Measurements from ENCODE around the gene KLF4. TPM values are rescaled to one million over a fixed set of nuclear protein-coding genes. Genes with fewer than 3 reads are reported as not detected.

Gene KLF4
- total RNA-seq, 1 donor from 2014 or later, result 4.4 TPM

DNA sequence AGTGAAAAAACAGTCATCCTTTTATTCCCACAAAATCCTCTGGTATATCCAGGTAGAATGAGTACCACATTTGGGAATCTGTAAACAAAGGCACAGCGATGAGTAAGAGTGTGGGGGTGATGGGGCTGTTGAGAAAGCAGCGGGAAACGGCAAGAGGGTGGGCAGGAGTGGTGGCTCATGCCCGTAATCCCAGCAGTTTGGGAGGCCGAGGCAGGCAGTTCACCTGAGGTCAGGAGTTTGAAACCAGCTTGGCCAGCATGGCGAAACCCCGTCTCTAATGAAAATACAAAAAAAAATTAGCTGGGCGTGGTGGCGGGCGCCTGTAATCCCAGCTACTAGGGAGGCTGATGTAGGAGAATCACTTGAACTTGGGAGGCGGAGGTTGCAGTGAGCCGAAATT is 43.1 kb downstream of the KLF4 start:
- DNase-seq (ENCODE audit: low read depth) (no peak), FAIRE-seq (no peak)
- Histone ChIP-seq H3K36me3 (ENCODE audit: insufficient read depth, low read length) (no peaks in the 10 kb centered on the region), H3K9ac (ENCODE audit: low read length) (no peak overlapping the region), H2AFZ (ENCODE audit: low read depth, low read length) (no peak overlapping the region), H3K4me3 (ENCODE audit: insufficient read depth, low read depth, low read length) (no peak overlapping the region), H3K9me3 (ENCODE audit: insufficient read depth, low read depth, low read length) (no peaks in the 10 kb centered on the region), H3K79me2 (ENCODE audit: insufficient read depth, low read length) (no peaks in the 10 kb centered on the region), H3K4me2 (ENCODE audit: low read length) (no peak overlapping the region), H3K4me1 (ENCODE audit: insufficient read depth, low read length) (no peaks in the 10 kb centered on the region), H3K27me3 (ENCODE audit: insufficient read depth, low read length) (no peaks in the 10 kb centered on the region), H3K27ac (ENCODE audit: low read depth, low read length) (no peak overlapping the region), H4K20me1 (ENCODE audit: insufficient read depth, low read length) (no peaks in the 10 kb centered on the region)
- TF ChIP-seq, protein P1, sequence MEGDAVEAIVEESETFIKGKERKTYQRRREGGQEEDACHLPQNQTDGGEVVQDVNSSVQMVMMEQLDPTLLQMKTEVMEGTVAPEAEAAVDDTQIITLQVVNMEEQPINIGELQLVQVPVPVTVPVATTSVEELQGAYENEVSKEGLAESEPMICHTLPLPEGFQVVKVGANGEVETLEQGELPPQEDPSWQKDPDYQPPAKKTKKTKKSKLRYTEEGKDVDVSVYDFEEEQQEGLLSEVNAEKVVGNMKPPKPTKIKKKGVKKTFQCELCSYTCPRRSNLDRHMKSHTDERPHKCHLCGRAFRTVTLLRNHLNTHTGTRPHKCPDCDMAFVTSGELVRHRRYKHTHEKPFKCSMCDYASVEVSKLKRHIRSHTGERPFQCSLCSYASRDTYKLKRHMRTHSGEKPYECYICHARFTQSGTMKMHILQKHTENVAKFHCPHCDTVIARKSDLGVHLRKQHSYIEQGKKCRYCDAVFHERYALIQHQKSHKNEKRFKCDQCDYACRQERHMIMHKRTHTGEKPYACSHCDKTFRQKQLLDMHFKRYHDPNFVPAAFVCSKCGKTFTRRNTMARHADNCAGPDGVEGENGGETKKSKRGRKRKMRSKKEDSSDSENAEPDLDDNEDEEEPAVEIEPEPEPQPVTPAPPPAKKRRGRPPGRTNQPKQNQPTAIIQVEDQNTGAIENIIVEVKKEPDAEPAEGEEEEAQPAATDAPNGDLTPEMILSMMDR (IDR thresholded peaks at IDR 0.05; ENCODE audit: insufficient read depth, low read depth, low read length), result no peak
- no peak for TF ChIP-seq EZH2 (IDR thresholded peaks at IDR 0.05; ENCODE audit: insufficient read depth, low read length)
- H3K4me1 Mint-ChIP-seq (ENCODE audit: low read depth, unreplicated experiment), result no peaks in the 10 kb centered on the region
- H3K9me3 Mint-ChIP-seq (ENCODE audit: unreplicated experiment), result no peaks in the 10 kb centered on the region
- H3K36me3 Mint-ChIP-seq (ENCODE audit: low read depth, unreplicated experiment), result no peaks in the 10 kb centered on the region
- H3K27me3 Mint-ChIP-seq (ENCODE audit: low read depth, unreplicated experiment), result peaks cover 16% of the 10 kb centered on the region
- H3K4me3 Mint-ChIP-seq (ENCODE audit: unreplicated experiment), result no peak overlapping the region
- H3K27ac Mint-ChIP-seq (ENCODE audit: unreplicated experiment), result no peak overlapping the region

GRCh38 chr9:107443786-107444185 is 45.8 kb downstream of the KLF4 start:
- Histone ChIP-seq H3K9ac (ENCODE audit: low read length) (no peak overlapping the region), H3K9me3 (ENCODE audit: insufficient read depth, low read depth, low read length) (no peaks in the 10 kb centered on the region), H3K27ac (ENCODE audit: low read depth, low read length) (no peak overlapping the region), H4K20me1 (ENCODE audit: insufficient read depth, low read length) (no peaks in the 10 kb centered on the region), H3K4me1 (ENCODE audit: insufficient read depth, low read length) (no peaks in the 10 kb centered on the region), H3K27me3 (ENCODE audit: insufficient read depth, low read length) (no peaks in the 10 kb centered on the region), H3K36me3 (ENCODE audit: insufficient read depth, low read length) (no peaks in the 10 kb centered on the region), H3K79me2 (ENCODE audit: insufficient read depth, low read length) (no peaks in the 10 kb centered on the region), H3K4me3 (ENCODE audit: insufficient read depth, low read depth, low read length) (no peak overlapping the region), H3K4me2 (ENCODE audit: low read length) (no peak overlapping the region), H2AFZ (ENCODE audit: low read depth, low read length) (no peak overlapping the region)
- TF ChIP-seq, protein P1 (IDR thresholded peaks at IDR 0.05; ENCODE audit: insufficient read depth, low read depth, low read length), result no peak
- TF ChIP-seq EZH2 (IDR thresholded peaks at IDR 0.05; ENCODE audit: insufficient read depth, low read length), result no peak
- peaks cover 4% of the 10 kb centered on the region for H3K4me1 Mint-ChIP-seq (ENCODE audit: low read depth, unreplicated experiment)
- no peaks in the 10 kb centered on the region for H3K36me3 Mint-ChIP-seq (ENCODE audit: low read depth, unreplicated experiment)
- no peak overlapping the region for H3K27ac Mint-ChIP-seq (ENCODE audit: unreplicated experiment)
- DNase-seq (ENCODE audit: low read depth) (no peak), FAIRE-seq (no peak)
- H3K9me3 Mint-ChIP-seq (ENCODE audit: unreplicated experiment), result no peaks in the 10 kb centered on the region
- no peak overlapping the region for H3K4me3 Mint-ChIP-seq (ENCODE audit: unreplicated experiment)
- H3K27me3 Mint-ChIP-seq (ENCODE audit: low read depth, unreplicated experiment), result peaks cover 16% of the 10 kb centered on the region

DNA sequence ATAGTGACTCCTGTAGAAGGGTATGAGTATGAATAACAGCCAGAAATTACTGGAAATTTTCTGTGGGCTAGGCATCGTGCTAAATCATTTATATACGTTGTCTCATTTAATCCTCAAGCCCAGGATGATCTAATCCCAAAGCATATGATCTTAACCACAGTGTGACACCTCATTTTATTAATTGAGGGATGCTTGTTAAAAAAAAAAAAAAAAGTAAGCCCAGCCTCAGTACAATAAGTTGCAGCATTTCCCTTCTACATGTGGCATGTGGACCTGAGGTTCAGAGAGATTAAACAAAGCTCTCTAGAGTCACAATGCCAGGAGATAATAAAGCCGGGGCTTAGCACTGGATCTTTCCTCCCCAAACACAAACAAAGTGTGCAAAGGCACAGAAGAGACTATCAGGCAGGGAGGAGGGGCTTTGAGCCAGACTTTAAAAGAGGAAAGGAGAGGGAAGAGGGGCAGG is 49.5 kb downstream of the KLF4 start:
- Histone ChIP-seq H3K4me3 (ENCODE audit: insufficient read depth, low read depth, low read length) (no peak overlapping the region), H3K27me3 (ENCODE audit: insufficient read depth, low read length) (no peaks in the 10 kb centered on the region), H3K9me3 (ENCODE audit: insufficient read depth, low read depth, low read length) (no peaks in the 10 kb centered on the region), H2AFZ (ENCODE audit: low read depth, low read length) (no peak overlapping the region), H3K9ac (ENCODE audit: low read length) (no peak overlapping the region), H3K4me2 (ENCODE audit: low read length) (no peak overlapping the region), H3K27ac (ENCODE audit: low read depth, low read length) (no peak overlapping the region), H3K36me3 (ENCODE audit: insufficient read depth, low read length) (no peaks in the 10 kb centered on the region), H4K20me1 (ENCODE audit: insufficient read depth, low read length) (no peaks in the 10 kb centered on the region), H3K79me2 (ENCODE audit: insufficient read depth, low read length) (no peaks in the 10 kb centered on the region), H3K4me1 (ENCODE audit: insufficient read depth, low read length) (no peaks in the 10 kb centered on the region)
- FAIRE-seq (no peak), DNase-seq (ENCODE audit: low read depth) (peak; percentile 71)
- peaks cover 12% of the 10 kb centered on the region for H3K27me3 Mint-ChIP-seq (ENCODE audit: low read depth, unreplicated experiment)
- H3K27ac Mint-ChIP-seq (ENCODE audit: unreplicated experiment), result no peak overlapping the region
- TF ChIP-seq, protein P1 (IDR thresholded peaks at IDR 0.05; ENCODE audit: insufficient read depth, low read depth, low read length), result no peak
- TF ChIP-seq EZH2 (IDR thresholded peaks at IDR 0.05; ENCODE audit: insufficient read depth, low read length), result no peak
- H3K4me3 Mint-ChIP-seq (ENCODE audit: unreplicated experiment), result no peak overlapping the region
- peaks cover 4% of the 10 kb centered on the region for H3K4me1 Mint-ChIP-seq (ENCODE audit: low read depth, unreplicated experiment)
- no peaks in the 10 kb centered on the region for H3K36me3 Mint-ChIP-seq (ENCODE audit: low read depth, unreplicated experiment)
- H3K9me3 Mint-ChIP-seq (ENCODE audit: unreplicated experiment), result no peaks in the 10 kb centered on the region

All from astrocyte (in vitro differentiated cells and primary cell).